IPS-18c (cell line): ENCODE measurements around the gene MYO18B.

Source experiments
- H3K4me3 ChIP-seq: 2 replicates; pipeline ENCODE4 v1.7.0; 2013; ENCODE audit warnings: low read depth, mild to moderate bottlenecking, low read length, moderate library complexity; ENCODE audit not compliant: insufficient read depth
- H3K9me3 ChIP-seq: one replicate; pipeline ENCODE4 v1.6.1; 2013; ENCODE audit warnings: mild to moderate bottlenecking, low read length, moderate library complexity; ENCODE audit not compliant: control insufficient read depth, insufficient read depth

The MYO18B gene

DNA sequence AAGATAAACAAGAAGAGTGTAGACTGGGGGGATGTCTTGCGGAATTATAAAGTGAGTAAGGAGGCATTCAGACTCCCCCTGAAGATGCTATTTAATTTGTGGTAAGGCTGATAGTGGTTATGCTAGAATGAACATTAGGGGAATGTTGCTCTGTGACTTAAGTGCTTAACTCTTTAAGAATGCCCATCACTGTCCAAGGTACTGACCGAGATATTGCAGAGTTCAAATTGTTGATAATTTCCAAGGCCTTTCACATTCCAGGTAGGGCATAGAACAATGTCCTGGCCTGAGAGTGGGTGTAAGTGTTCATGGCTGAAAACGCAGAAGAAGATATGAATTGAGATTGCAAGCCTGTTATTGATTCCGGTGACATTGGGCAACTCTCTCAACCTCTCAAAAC, 337.0 kb downstream of the MYO18B start:
- no peak overlapping the region for H3K4me3 ChIP-seq
- no peaks in the 10 kb centered on the region for H3K9me3 ChIP-seq
